ENCODE measurements around the gene NUDT4. TPM values are rescaled to one million over a fixed set of nuclear protein-coding genes. Genes with fewer than 3 reads are reported as not detected.

Gene NUDT4
- total RNA-seq, 4 donors from 2014 or later = 41.5 to 68.5 (median 52.8) TPM

DNA sequence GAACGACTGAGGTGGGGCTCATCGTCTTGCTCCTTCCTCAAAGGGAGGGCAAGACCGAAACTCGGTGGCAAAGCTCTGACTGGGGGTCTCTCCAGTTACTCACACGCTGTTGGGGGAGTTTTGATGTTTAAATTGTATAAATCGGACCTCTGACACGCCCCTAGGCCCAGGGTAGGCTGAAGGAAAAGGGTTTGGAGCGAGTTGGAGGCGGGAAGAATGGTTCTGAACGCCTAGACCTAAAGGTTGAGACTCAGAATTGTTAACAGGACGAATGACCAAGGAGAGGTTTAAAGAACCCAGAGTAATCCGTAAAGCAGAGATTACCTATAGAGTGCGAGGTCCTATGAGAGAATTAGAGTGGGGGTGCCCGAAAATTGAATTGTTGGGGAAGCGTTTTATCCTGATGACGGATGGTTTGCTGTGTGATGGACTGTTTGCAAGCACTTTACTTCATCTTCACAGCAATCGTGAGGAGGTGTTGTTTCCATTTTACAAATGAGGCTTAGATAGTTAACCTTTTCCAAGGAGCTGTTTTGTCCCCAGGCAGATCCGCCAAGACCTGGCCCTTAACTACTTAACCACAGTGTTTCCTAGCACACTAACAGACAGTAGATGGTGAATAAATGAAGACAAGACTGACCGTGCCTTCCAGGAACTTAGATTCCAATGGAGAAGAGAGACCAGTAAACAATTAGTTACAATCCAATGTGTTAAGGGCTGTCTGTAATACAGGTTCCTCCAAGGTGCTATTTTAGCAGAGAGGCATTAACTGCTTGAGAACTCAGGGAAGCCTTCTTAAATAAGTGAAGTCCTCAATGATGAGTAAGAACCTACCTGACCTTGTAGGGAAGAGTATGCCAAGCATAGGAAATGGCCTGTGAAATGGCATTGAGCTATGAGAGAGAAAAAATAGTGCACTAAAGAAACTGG is 65.0 kb downstream of the NUDT4 start:
- no peaks in the 10 kb centered on the region for H3K9me3 ChIP-seq
- TF ChIP-seq, protein P1, sequence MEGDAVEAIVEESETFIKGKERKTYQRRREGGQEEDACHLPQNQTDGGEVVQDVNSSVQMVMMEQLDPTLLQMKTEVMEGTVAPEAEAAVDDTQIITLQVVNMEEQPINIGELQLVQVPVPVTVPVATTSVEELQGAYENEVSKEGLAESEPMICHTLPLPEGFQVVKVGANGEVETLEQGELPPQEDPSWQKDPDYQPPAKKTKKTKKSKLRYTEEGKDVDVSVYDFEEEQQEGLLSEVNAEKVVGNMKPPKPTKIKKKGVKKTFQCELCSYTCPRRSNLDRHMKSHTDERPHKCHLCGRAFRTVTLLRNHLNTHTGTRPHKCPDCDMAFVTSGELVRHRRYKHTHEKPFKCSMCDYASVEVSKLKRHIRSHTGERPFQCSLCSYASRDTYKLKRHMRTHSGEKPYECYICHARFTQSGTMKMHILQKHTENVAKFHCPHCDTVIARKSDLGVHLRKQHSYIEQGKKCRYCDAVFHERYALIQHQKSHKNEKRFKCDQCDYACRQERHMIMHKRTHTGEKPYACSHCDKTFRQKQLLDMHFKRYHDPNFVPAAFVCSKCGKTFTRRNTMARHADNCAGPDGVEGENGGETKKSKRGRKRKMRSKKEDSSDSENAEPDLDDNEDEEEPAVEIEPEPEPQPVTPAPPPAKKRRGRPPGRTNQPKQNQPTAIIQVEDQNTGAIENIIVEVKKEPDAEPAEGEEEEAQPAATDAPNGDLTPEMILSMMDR (IDR thresholded peaks at IDR 0.05) = no peak
- no peak for TF ChIP-seq POLR2A (IDR thresholded peaks at IDR 0.05)
- no peak for DNase-seq
- H3K36me3 ChIP-seq = no peaks in the 10 kb centered on the region
- H3K4me1 ChIP-seq = peaks cover 0 to 34% (median 6%) of the 10 kb centered on the region in 4 donors
- peak overlapping the region; percentile 90 to 97 (median 94) for H3K27ac ChIP-seq
- peak overlapping the region; percentile 90 to 99 (median 97) for H3K4me3 ChIP-seq
- no peaks in the 10 kb centered on the region for H3K27me3 ChIP-seq

DNA sequence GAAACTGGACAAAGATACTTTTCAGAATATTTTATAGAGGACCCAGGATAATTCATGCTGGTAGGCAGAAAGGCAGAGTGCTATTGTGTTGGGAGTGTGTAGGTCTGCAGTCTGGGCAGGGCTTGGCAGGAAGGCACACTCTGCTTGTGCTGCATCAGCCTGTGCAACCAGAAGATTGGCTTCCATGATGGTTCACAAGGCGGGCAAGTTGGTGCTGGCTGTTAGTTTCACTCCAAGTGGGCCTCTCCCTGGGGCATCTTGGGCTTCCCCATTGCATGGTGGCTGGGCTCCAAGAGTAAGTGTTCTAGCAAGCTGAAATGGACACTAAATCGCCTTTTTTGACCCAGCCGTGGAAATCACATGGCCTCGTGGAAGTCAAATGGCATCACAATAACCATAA is 65.9 kb downstream of the NUDT4 start:
- H3K36me3 ChIP-seq = no peaks in the 10 kb centered on the region
- no peaks in the 10 kb centered on the region for H3K9me3 ChIP-seq
- DNase-seq = no peak
- H3K27ac ChIP-seq = no peak overlapping the region
- H3K27me3 ChIP-seq = no peaks in the 10 kb centered on the region
- no peak for TF ChIP-seq POLR2A (IDR thresholded peaks at IDR 0.05)
- TF ChIP-seq, protein P1 (IDR thresholded peaks at IDR 0.05) = no peak
- no peak overlapping the region for H3K4me3 ChIP-seq
- peaks cover 0 to 27% (median 6%) of the 10 kb centered on the region in 4 donors for H3K4me1 ChIP-seq

DNA sequence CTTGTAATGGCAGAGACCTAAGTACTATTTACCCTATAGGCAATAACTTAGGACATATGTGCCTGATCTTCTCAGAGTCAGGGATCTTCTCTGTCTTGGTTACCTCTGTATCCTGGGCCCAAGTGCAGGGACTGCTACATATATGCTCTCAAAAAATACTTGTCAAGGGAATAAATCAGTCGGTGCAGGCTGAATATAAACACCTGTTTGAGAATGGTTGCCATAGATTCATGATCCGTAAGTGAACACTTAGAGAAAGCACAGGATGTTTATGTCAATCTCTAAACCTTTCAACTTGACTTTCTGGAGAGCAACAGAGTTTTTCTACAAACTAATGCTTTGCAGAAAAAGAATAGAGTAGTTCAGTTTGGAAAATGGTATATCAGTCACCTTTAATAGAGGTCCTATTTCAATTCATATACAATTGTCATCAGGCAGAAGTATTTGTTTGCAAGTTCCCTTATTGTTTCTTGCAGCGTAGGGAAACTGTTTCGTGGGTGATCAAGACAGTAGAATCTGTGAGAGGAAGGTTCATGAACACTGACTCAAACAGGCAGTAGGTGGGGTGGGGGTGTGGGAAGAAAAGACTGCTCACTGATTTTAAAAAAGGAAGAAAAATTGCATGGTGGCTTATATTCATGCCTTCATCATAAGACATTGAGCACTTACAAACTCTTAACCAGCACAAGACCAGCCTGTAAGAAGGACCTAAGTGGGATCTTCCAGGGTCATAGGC is 70.0 kb downstream of the NUDT4 start:
- no peaks in the 10 kb centered on the region for H3K9me3 ChIP-seq
- peaks cover 0 to 5% (median 0%) of the 10 kb centered on the region in 4 donors for H3K4me1 ChIP-seq
- no peaks in the 10 kb centered on the region for H3K27me3 ChIP-seq
- peak overlapping the region in 1 of 4 donors; percentile 3 for H3K27ac ChIP-seq
- H3K4me3 ChIP-seq = no peak overlapping the region
- no peaks in the 10 kb centered on the region for H3K36me3 ChIP-seq
- TF ChIP-seq, protein P1 (IDR thresholded peaks at IDR 0.05) = no peak
- TF ChIP-seq POLR2A (IDR thresholded peaks at IDR 0.05) = no peak
- no peak for DNase-seq

DNA sequence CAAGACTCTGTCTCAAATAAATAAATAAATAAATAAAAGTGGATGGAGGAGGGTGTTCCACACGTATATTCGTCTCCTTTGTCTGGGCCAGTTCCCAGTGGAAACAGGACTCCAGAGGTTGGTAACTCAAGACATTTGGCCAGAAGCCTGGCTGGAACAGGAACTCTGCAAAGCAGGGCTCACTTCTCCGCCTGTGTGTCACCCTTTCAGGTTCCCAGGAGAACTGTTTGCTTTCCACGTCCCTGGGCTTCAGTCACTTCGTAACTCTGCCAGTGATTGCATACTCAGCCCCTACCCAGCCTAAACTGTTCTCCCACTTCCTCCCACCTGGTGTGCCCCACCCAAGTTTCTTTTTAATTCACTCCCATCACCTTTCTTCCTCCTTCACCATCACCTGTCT is 71.1 kb downstream of the NUDT4 start:
- no peaks in the 10 kb centered on the region for H3K27me3 ChIP-seq
- no peaks in the 10 kb centered on the region for H3K36me3 ChIP-seq
- H3K4me3 ChIP-seq = no peak overlapping the region
- H3K27ac ChIP-seq = peak overlapping the region in 1 of 4 donors; percentile 43
- TF ChIP-seq, protein P1 (IDR thresholded peaks at IDR 0.05) = no peak
- TF ChIP-seq POLR2A (IDR thresholded peaks at IDR 0.05) = no peak
- no peaks in the 10 kb centered on the region for H3K9me3 ChIP-seq
- H3K4me1 ChIP-seq = no peaks in the 10 kb centered on the region
- no peak for DNase-seq

DNA sequence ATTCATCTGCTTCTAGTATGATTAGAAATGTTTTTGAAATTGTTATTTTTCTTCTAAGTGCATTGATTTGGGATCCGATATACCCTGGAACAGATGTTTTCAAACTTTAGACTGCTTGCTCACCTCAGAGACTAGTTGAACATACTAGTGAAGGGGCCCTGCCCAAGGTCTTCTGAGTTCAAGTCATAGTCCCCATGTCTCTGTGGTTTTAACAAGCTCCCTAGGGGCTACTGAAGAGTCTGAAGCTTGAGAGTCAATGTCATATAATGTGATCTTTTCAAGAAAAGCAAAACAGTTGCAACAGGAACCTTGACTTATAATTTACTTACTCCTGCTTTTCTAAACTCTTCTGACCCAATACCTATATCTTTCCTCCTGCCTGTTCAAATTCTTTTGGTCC is 71.6 kb downstream of the NUDT4 start:
- no peak for DNase-seq
- no peaks in the 10 kb centered on the region for H3K9me3 ChIP-seq
- H3K27ac ChIP-seq = no peak overlapping the region
- TF ChIP-seq POLR2A (IDR thresholded peaks at IDR 0.05) = no peak
- TF ChIP-seq, protein P1 (IDR thresholded peaks at IDR 0.05) = no peak
- H3K36me3 ChIP-seq = no peaks in the 10 kb centered on the region
- H3K4me3 ChIP-seq = no peak overlapping the region
- H3K27me3 ChIP-seq = no peaks in the 10 kb centered on the region
- no peaks in the 10 kb centered on the region for H3K4me1 ChIP-seq

Data from Peyer's patch (tissue), 4 donors.